Keratinocyte (primary cell): Measurements from ENCODE around the gene CCDC175. TPM values are rescaled to one million over a fixed set of nuclear protein-coding genes. Genes with fewer than 3 reads are reported as not detected.

ENCODE experiments used
- DNase-seq: peaks from one replicate; pipeline ENCODE4 v3.0.0-alpha.2; 2011; ENCODE audit warnings: low read depth, missing footprints, low spot score
- FAIRE-seq: peaks from 2 replicates; lab custom pipeline; 2011; peaks lifted over from hg19 to GRCh38; lab: Jason Lieb, UNC
- H2AFZ ChIP-seq: 2 replicates; pipeline ENCODE4 v1.6.0; 2012; ENCODE audit warnings: low read length, control low read depth, inconsistent platforms; ENCODE audit not compliant: control insufficient read depth
- H3K27ac ChIP-seq: 2 replicates; pipeline ENCODE4 v1.5.1; 2011; ENCODE audit warnings: low read length; ENCODE audit not compliant: control insufficient read depth, insufficient read depth
- H3K27me3 ChIP-seq: 3 replicates; pipeline ENCODE4 v1.6.0; 2011; ENCODE audit warnings: low read length; ENCODE audit not compliant: control insufficient read depth, insufficient read depth; ENCODE audit errors: extremely low read depth
- H3K36me3 ChIP-seq, 2 experiments: 2 replicates in 1 of 2; 3 replicates in 1 of 2; pipeline ENCODE4 v1.5.1; 2011; ENCODE audit warnings: low read length in 2 of 2, mild to moderate bottlenecking in 1 of 2; ENCODE audit not compliant: control insufficient read depth in 2 of 2, insufficient read depth in 2 of 2; ENCODE audit errors: extremely low read depth in 1 of 2
- H3K4me1 ChIP-seq: 3 replicates; pipeline ENCODE4 v1.5.1; 2011; ENCODE audit warnings: low read length; ENCODE audit not compliant: control insufficient read depth, insufficient read depth; ENCODE audit errors: extremely low read depth
- H3K4me2 ChIP-seq: 3 replicates; pipeline ENCODE4 v1.6.0; 2011; ENCODE audit warnings: low read depth, low read length; ENCODE audit not compliant: control insufficient read depth, insufficient read depth; ENCODE audit errors: extremely low read depth
- H3K4me3 ChIP-seq, 3 experiments: fragments of 200-600 bp in 1 of 3; sonication (generic) in 1 of 3; 2 replicates in 2 of 3; 3 replicates in 1 of 3; pipeline ENCODE4 v1.5.1; 2011 to 2016; ENCODE audit warnings: low read length in 3 of 3, mild to moderate bottlenecking in 3 of 3, control low read depth in 2 of 3, inconsistent platforms in 1 of 3, low read depth in 1 of 3, mixed read lengths in 1 of 3, mixed run types in 1 of 3, moderate library complexity in 1 of 3; ENCODE audit not compliant: control insufficient read depth in 2 of 3, insufficient read depth in 2 of 3; ENCODE audit errors: extremely low read depth in 1 of 3
- H3K79me2 ChIP-seq: 2 replicates; pipeline ENCODE4 v1.6.0; 2012; ENCODE audit warnings: low read length; ENCODE audit not compliant: control insufficient read depth, insufficient read depth
- H3K9ac ChIP-seq: 3 replicates; pipeline ENCODE4 v1.6.0; 2011; ENCODE audit warnings: low read length; ENCODE audit not compliant: control insufficient read depth, insufficient read depth; ENCODE audit errors: extremely low read depth
- H3K9me1 ChIP-seq: 3 replicates; pipeline ENCODE4 v1.6.0; 2011; ENCODE audit warnings: low read length; ENCODE audit not compliant: control insufficient read depth, insufficient read depth; ENCODE audit errors: extremely low read depth
- H3K9me3 ChIP-seq: 2 replicates; pipeline ENCODE4 v1.5.1; 2012; ENCODE audit warnings: low read depth, low read length; ENCODE audit not compliant: control insufficient read depth
- H4K20me1 ChIP-seq: 3 replicates; pipeline ENCODE4 v1.6.0; 2011; ENCODE audit warnings: low read length; ENCODE audit not compliant: control insufficient read depth, insufficient read depth; ENCODE audit errors: extremely low read depth
- EZH2 ChIP-seq: IDR thresholded peaks from one replicate; pipeline ENCODE4 v1.6.1; 2012; ENCODE audit warnings: inconsistent platforms, mild to moderate bottlenecking, low read length, moderate library complexity
- dilution Hi-C: fragments of 300-500 bp; cut with MboI; formaldehyde crosslinking; loops from one replicate; pipeline ENCODE4 v1.7.0; 2020; ENCODE audit warnings: low sequenced_read_pairs; ENCODE audit not compliant: extremely low pct_ligation_motif_present
- polyA plus RNA-seq, 5 experiments: library from polyadenylated mRNA; depleted of rRNA in 3 of 5; stranded (reverse) in 3 of 5; stranded (forward) in 1 of 5; unstranded in 1 of 5; fragments of >200 nt; gene quantifications; 1 replicate in 1 of 5; 2 replicates in 3 of 5; 3 replicates in 1 of 5; pipeline versions ENCODE4 v1.2.1 to v1.2.3, GENCODE V29; 2011 to 2012; ENCODE audit warnings: missing spikeins in 2 of 5, low read depth in 1 of 5, low replicate concordance in 1 of 5
- TF ChIP-seq, protein P1 (sequence below), 3 experiments: IDR thresholded peaks in 1 of 3; conservative IDR thresholded peaks in 1 of 3; optimal IDR thresholded peaks in 1 of 3; 2 replicates in 2 of 3; 3 replicates in 1 of 3; pipeline versions ENCODE3 to v1.5.1; 2011; ENCODE audit warnings: low read length in 3 of 3, mild to moderate bottlenecking in 3 of 3, moderate library complexity in 2 of 3, control low read depth in 1 of 3, inconsistent platforms in 1 of 3; ENCODE audit not compliant: insufficient read depth in 2 of 3; ENCODE audit errors: extremely low read depth in 1 of 3

The CCDC175 gene
- polyA plus RNA-seq, 1 donor (not counting 4 experiments of a cell fraction or from before 2014, with no cell fraction given) = not detected

DNA sequence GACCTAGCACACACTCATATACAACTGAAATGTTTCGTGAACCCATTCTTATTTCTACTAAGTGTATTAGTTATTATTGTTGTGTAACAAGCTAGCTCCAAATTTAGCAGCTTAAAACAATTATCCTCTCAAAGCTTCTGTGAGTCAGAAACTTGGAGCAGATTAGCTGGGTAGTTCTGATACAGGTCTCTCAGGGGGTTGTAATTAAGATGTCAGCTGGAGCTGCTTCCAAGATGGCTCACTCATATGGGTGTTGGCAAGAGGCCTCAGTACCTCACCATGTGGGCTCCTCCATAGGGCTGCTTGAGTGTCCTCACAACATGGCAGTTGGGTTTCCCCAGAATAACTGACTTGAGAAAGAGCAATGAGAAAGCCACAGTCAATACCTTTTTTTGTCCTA is 121.2 kb downstream of the CCDC175 start:
- Histone ChIP-seq H3K27ac (no peak overlapping the region), H4K20me1 (no peaks in the 10 kb centered on the region), H3K27me3 (no peaks in the 10 kb centered on the region), H3K79me2 (no peaks in the 10 kb centered on the region), H3K36me3 (peaks cover 5 to 9% of the 10 kb centered on the region in 2 experiments), H3K9ac (no peak overlapping the region), H3K4me1 (no peaks in the 10 kb centered on the region), H3K9me3 (no peaks in the 10 kb centered on the region), H3K9me1 (no peaks in the 10 kb centered on the region), H3K4me2 (no peak overlapping the region), H2AFZ (no peak overlapping the region), H3K4me3 (no peak overlapping the region)
- dilution Hi-C loops = no loop called here
- TF ChIP-seq, protein P1, sequence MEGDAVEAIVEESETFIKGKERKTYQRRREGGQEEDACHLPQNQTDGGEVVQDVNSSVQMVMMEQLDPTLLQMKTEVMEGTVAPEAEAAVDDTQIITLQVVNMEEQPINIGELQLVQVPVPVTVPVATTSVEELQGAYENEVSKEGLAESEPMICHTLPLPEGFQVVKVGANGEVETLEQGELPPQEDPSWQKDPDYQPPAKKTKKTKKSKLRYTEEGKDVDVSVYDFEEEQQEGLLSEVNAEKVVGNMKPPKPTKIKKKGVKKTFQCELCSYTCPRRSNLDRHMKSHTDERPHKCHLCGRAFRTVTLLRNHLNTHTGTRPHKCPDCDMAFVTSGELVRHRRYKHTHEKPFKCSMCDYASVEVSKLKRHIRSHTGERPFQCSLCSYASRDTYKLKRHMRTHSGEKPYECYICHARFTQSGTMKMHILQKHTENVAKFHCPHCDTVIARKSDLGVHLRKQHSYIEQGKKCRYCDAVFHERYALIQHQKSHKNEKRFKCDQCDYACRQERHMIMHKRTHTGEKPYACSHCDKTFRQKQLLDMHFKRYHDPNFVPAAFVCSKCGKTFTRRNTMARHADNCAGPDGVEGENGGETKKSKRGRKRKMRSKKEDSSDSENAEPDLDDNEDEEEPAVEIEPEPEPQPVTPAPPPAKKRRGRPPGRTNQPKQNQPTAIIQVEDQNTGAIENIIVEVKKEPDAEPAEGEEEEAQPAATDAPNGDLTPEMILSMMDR (optimal IDR thresholded peaks at IDR 0.05 in 1 of 3, IDR thresholded peaks at IDR 0.05 in 1 of 3, conservative IDR thresholded peaks at IDR 0.05 in 1 of 3; ENCODE audit: extremely low read depth in 1 of 3, insufficient read depth in 2 of 3, low read length in 3 of 3) = no peak
- TF ChIP-seq EZH2 = no peak
- DNase-seq (no peak), FAIRE-seq (no peak)

Other genes with a start within 250 kb of the CCDC175 start
- gene GPR135, start 111.4 kb downstream of the CCDC175 start, polyA plus RNA-seq = 0.32 to 0.90 TPM (median 0.45 TPM) in 3 replicates
- 21.6 to 37.5 TPM (median 28.9 TPM) in 3 replicates for gene L3HYPDH, start 92.4 kb downstream of the CCDC175 start, polyA plus RNA-seq
- 82.1 to 166 TPM (median 145 TPM) in 3 replicates for gene JKAMP, start 92.3 kb downstream of the CCDC175 start, polyA plus RNA-seq